RPMI8226 (cell line): Measurements from ENCODE around the gene TESK1.
"Not testable (repeated sequence)": the region's sequence is repeated elsewhere in the genome, so short reads cannot be mapped to it uniquely, and the experiment has no call there.

ENCODE experiments used
- DNase-seq: peaks from one replicate; pipeline ENCODE4 v3.0.0-alpha.2; 2015

Gene TESK1

DNA sequence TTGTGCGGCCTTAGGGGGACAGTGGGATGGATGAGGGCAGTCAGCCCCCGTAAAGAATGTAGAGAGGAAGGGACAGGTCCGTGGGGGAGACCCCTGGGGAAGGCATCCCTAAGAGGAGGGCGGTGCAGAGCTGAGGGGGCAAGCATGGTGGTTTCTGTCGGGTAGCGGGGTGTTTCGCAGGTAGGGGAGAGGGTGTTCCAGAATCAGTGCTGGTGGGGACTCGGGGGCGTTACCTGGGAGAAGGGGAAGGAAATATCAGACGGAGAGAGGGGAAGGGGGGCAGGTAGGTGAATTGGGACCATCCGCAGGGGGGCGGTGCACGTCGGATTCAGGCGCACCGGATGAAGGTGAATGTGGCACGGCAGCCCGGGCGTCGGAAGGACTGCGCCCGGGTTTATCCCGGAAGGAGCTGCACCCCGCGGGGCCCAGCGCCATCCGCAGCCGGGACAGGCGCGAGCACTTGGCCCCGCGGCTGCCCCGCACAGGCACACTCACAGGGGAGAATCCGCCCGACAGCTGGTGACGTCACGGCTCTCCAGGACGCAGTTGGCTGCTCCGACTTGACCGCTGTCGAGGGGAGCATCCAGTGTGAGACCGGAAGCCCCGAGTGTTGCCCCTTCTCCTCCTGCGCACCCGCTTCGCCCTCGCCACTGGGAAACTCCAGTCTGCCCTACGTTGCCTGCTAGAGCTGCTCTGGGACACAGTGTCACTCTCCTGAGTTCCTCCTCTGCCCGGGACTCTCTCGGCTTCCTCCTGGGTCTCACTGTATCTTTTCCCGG lies 11.8 kb downstream of the TESK1 start:
- DNase-seq, result peak; percentile 22

DNA sequence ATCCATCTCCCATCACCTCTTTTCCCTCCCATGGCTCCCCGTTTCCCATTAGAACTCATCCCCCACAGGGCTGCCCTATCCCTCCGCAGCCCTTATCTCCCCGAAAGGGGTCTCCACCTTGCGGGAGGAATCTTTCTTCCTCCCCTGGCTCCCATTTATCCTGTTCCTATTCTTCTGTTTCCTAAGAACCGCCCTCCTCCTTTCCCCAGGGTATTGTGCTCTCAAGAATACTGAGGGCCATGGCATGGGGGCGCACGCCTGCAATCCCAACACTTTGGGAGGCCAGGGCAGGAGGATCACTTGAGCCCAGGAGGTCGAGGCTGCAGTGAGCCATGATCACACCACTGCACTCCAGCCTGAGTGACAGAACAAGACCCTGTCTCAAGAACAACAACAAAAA lies 12.5 kb downstream of the TESK1 start:
- no peak for DNase-seq

DNA sequence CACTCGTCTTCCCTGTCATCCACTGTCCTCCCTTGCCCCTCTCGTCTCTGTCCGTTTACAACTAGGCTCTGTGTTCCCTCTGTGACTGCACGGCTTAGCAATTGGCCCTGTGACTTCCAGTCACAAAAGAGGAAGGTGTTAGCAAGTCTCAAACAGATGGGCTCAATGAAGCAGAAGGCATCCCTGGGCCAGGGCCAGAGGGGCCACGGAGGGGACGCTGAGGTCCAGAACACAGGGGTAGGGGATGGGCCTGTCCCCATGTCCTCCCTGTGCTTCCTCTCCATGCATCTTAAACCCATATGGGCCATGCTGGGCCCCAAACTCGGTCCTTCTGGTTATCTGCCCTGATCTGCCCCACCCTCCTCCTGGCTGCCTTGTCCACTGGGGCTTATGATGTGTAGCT lies 13.3 kb downstream of the TESK1 start, which contains the start of gene CD72:
TSS of gene CD72 (minus strand) at position 89 of the 403 bp plus-strand sequence. CDS start 110 bp downstream, outside the sequence.
- no peak for DNase-seq

DNA sequence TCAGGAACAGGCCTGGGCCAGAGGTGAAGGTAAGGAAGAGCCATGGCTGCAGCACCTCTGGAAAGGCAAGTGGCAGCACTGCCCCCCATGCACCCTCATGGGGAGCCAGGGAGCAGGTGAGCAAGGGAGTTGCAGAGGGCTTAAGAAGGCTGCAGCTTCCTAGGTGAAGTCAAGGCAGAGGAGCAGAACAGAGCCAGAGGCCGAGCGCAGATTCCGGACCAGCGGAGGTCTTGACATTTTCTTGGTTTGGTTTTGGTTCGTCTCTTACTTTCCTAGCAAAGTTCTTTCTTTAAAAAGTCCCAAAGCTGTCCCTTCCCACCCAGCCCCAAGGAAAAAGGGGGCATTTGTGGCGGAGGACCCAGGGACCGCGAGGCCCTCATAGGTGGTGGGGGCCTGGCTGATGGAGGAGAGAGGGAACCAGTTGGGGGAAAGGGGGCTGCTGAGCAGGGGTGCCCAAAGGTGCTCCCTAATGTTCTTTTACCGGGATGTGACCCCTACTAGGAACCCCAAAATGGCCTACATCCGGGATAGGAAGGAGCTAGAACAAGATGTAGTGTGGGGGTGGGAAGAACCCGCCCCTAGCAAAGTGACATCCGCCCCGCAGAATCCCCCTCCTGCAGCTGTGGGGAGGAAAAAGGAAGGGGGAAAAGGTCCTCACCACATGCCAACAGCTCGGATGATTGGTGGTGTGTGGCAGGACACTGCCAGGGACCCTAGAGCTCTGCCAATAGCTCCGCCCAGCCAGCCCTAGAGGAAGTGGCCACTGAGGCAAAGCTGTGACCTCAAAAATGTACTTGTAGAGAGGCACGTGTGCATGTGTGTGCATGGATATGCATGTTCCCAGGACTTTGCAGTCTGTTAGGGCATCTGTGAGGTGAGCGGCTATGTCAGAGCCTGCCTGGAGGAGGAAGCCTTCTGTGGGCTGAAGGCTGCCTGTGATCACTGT lies 14.1 kb downstream of the TESK1 start:
- DNase-seq, result no peak

DNA sequence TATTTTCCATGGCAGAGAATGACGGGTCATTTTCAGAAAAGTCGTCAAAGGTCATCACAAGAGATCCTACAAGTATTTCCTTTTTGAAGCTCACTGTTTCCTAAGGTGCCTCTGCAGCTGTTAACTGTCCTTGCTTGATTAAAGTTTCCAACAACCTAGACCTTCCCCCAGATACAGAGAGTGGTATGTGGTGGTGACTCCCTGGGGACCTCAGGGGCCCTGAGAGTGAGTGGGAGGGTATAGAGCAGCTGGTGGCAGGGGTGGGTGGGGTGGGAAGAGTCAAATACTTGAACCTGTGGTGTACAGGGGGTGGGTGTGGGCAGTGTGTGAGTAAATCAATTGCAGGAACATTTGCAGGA lies 14.7 kb downstream of the TESK1 start:
- DNase-seq, result no peak

DNA sequence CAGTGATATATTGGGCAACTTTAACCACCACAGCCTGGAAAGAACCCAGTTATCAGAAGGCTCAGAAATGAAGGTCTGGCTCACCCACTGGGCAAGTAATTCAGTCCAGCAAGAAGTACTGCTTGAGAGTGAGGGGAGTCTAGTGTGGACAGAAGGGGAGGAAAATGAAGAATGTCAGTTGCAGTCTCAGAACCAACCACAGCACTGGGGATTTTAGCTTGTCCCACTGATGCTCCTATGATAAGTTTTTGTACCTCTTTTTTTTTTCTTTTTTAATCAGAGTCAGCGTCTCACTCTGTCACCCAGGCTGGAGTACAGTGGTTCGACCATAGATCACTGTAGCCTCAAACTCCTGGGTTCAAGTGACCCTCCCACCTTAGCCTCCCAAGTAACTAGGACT lies 22.5 kb downstream of the TESK1 start:
- no peak for DNase-seq

DNA sequence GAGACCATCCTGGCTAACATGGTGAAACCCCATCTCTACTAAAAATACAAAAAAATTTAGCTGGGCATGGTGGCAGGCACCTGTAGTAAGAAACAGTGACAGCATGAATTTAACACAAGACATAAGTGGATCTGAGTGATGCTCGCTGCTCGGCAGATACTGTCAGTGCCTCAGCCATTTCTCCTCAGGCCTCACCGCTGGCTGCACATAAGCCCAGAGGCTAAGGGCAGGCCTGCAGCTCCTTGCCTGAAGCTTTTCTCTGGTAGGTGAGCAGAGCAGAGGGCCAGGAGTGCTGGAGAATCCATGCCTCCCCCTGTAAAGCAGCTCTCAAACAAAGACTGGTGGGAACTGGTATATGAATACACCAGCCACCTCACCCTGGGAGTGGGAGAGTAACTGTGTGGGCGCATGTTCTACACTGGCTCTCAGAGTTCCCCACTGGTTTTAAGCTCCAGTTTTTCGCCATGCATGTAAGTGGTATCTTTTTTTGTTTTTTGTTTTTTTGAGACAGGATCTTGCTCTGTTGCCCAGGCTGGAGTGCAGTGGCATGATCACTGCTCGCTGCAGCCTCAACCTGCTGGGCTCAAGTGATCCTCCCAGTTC lies 23.4 kb downstream of the TESK1 start:
- DNase-seq, result no peak

DNA sequence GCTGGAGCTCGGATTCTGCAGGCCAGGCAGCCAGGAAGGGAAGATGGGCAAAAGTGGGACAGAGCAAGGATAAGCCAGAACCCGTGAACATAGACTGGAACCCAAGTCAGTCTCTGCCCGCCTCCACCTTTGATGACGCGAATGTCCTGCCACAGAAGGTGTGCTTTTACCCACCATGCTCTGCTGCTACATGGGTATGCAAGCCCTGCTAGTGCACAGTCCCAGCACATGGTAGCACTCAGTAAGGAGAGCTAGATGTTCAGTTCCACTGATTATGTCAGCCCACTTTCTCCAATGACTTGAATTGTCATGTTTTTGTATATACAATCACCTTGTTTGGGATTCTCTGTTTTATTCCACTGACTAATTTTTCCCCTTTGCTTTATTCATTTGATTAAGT lies 24.5 kb downstream of the TESK1 start:
- no peak for DNase-seq

DNA sequence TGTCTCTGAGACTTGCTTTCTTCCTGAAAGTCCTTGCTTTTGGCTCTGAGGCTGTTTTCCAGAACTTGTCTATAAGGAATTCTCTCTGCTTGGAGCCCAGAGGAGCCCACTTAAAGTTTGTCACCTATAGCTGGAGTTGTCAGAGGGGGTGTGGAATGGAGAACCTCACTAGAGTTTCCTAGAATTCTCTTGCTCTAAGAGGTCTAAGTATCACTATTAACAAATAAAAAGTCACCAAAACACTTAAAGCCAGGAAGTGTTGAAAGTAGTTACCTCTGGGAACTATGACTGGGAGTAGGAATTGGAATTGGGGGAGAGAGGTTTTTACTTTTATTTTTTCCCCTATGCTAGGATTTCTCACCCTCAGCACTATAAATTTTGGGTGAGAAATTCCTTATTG lies 30.7 kb downstream of the TESK1 start:
- DNase-seq, result no peak

DNA sequence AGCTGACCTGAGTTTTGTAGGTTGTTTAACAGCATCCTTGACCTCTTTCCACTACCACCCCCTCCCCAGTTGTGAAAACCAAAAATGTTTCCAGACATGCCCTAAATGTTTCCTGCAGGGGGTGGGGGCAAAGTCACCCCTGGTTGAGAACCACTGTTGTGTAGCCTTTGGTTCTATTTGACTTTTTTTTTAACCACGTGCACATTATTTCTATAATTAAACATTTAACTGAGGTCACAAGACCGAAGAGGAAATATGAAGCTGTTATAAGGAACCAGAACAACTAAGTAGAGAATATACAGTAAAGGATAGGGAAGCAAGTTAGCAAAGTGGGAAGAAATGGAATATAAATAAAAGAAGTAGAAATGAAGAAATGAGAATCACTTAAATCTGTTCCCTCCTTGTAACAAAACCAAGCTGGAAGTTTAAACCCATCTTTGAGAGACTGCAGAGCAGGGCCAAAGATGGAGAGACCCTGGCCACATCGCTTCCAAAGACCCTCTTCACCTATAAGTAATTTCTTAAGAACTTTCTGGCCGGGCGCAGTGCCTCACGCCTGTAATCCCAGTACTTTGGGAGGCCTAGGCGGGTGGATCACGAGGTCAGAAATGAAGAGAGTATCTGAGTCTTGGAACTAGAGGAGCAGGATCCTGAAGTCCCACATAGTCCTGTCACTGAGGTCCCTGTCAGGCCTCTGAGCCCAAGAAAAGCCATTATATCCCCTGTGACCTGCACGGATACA lies 31.2 kb downstream of the TESK1 start:
- no peak for DNase-seq

DNA sequence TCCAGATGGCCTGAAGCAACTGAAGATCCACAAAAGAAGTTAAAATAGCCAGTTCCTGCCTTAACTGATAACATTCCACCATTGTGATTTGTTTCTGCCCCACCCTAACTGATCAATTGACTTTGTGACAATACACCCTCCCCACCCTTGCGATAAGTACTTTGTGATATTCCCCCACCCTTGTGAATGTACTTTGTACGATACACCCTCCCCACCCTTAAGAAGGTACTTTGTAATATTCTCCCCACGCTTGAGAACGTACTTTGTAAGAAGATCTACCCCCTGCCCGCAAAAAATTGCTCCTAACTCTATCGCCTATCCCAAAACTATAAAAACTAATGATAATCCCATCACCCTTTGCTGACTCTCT lies 31.8 kb downstream of the TESK1 start:
- not testable (repeated sequence) for DNase-seq

DNA sequence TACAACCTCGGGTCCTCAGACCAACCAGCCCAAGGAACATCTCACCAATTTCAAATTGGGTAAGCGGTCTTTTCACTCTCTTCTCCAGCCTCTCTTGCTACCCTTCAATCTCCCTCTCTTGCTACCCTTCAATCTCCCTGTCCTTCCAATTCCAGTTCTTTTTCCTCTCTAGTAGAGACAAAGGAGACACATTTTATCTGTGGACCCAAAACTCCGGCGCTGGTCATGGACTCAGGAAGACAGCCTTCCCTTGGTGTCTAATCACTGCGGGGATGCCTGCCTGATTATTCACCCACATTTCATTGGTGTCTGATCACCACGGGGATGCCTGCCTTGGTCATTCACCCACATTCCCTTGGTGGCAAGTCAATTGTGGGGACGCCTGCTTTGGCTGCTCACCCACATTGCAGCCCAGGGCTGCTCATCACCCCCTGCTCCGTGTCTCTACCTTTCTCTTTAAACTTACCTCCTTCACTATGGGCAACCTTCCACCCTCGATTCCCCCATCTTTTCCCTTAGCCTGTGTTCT lies 32.4 kb downstream of the TESK1 start:
- DNase-seq, result not testable (repeated sequence)

DNA sequence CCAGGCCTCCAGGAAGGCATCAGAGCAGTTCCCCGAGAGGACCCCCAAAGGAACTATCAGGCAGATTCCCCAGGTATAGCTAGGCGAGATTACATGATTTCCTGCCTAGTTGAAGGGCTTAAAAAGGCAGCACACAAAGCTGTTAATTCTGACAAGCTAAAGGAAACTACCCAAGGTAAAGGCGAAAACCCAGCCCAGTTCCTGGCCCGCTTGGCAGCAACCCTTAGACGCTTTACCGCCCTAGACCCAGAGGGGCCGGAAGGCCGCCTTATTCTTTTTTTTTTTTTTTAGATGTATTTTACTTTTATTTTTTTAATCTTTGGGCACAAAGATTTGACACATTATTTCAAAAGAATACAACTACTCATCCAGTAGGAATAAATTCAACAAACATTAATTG lies 33.7 kb downstream of the TESK1 start:
- not testable (repeated sequence) for DNase-seq

DNA sequence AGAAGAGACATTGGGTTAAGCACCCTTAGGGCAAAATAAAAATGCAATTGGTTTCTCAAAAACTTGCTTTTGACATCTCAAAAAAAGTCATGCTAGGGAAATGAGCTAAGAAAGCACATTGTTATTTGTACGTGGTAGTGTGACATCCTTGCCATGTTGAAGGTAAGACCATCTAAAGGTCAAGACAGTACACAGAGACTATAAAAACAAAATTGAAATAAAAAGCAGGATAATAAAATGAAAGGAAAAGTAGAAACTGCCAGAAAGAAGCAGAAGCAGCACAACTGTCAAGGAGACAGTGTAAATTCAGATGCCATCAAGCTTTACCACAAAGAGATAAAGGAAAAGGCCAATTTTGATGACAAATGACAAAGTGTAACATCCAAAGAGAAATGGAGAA lies 34.2 kb downstream of the TESK1 start:
- DNase-seq, result not testable (repeated sequence)

DNA sequence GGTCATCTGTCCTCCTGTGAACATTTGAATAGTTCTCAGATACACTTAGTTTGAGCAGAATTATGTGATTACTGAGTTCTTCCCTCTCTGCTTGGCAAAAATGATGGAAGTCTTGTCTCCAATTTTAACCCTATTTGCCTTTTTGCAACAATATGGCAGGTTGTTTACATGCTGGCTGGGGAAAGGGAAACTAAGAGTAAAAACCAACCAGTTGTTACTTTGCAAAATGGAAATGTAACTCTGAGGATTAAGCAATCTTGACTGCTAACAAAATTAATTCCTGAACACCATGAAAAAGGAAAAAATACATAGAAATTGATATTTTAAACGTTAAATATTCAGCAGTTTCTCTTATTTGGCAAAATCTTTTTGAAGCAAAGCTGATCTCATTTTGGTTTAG lies 34.6 kb downstream of the TESK1 start:
- DNase-seq, result no peak

DNA sequence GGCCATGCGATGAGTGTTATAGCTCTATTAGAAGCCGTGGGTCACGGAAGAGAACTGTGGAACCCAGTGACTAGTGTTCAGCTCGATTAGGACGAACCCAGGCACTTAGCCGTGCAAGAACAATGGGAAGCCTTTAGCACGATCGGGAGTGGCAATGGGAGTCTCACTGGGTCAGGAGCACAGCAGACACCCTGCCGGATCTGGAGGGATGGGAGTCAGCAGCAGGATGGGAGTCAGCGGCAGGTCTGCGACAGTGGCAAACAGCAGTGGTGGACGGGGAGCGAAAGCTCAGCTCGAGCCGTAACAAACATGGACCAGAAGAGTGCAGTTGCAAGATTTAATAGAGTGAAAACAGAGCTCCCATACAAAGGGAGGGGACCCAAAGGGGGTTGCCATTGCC lies 35.4 kb downstream of the TESK1 start:
- DNase-seq, result not testable (repeated sequence)

DNA sequence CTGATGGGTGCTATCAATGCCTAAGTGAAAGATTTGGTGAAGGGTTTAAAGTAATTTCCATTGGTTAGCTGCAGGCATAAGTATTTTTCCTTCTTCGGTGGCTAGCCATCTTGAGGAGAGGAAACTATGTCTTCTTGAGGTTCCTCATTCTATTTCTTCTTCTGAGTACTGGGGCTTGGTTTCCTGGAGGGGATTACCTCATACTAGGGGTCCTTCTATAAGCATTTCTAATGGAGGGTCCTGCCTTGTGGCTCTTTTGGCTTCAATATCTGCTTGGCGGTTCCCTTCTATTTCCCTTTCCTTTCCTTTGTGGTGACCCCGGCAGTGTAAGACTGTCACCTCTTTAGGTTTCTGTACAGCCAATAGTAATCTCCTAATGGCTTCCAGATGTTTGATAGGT lies 36.4 kb downstream of the TESK1 start:
- DNase-seq, result not testable (repeated sequence)

DNA sequence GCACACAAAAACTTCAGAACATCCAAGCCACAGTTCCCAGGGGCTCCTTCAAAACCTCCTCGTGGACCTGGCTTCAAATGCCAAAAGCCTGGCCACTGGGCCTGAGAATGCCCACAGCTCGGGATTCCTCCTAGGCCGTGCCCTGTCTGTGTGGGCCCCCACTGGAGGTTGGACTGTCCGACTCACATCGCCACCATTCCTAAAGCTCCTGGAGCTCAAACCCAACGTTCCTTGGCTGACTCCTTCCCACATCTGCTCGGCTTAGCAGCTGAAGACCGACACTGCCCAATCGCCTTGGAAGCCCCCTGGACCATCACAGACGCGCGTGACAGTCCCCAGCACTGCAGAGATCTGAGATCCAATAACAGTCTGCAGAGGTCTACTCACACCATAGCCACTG lies 38.0 kb downstream of the TESK1 start:
- no peak for DNase-seq

DNA sequence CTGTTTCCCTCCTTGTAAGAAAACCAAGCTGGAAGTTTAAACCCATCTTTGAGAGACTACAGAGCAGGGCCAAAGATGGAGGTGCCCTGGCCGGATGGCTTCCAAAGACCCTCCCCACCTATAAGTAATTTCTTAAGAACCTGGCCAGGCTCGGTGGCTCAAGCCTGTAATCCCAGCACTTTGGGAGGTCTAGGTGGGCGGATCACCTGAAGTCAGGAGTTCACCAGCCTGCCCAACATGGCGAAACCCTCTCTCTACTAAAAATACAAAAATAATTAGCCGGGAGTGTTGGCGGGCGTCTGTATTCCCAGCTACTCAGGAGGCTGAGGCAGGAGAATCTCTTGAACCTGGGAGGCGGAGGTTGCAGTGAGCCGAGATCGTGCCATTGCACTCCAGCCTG lies 40.7 kb downstream of the TESK1 start:
- DNase-seq, result not testable (repeated sequence)

DNA sequence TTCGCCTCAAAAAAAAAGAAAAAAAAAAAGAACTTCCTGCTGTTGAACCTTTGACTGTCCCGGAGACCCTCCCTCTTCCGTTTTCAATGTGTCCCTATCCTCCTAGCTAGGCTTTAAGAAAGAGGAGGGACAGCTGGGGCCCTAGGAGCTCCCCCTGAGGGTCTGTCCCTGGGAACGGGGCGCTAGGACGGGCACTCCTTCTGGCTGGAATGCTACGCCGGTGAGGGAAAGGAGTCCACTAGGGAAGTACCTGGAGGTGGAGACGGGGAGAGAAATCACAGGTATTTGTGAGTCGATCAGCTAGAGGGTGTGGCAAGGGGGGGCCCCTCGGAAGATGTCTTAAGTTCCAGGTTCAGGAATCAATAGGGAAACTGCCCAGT lies 41.1 kb downstream of the TESK1 start:
- DNase-seq, result no peak

DNA sequence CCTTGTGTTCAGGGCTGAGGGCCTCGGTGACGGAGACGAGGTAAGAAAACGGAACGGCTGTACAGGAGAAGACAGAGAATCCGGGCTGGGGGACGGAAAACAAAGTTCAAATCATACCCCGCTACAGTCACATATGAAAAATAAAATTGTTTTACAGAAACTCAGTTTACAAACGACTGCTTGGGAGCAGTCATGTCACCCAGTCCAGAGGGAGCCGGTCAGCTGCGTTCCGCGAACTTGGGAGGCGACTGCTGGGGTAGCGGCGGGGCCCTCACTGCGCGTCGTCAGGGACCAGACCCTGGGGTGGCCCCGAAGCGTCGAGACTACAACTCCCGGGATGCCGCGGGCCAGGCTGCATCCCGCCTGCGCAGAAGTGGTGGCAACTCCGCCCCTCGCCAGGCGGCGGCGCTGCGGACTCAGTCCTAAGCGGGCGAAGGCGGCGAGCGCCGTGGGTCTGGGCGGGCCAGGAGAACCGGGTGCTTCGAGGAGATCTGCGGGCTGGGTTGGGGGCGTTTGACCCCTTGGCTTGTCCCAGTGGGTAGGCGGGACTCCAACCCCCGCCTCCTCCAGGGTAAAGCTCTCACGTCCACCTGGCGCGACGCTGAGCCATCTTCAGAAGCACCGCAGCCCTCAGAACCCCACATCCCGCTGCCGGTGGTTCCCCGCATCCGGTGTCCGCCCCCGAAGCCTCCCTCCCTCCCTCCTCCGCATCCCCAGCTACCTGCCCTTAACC lies 41.6 kb downstream of the TESK1 start:
- peak; percentile 89 for DNase-seq
